Keratinocyte (primary cell): Measurements from ENCODE around the gene MINDY1. TPM values are rescaled to one million over a fixed set of nuclear protein-coding genes. Genes with fewer than 3 reads are reported as not detected.

Source experiments
- DNase-seq: peaks from one replicate; pipeline ENCODE4 v3.0.0-alpha.2; 2011; ENCODE audit warnings: low read depth, missing footprints, low spot score
- FAIRE-seq: peaks from 2 replicates; lab custom pipeline; 2011; peaks lifted over from hg19 to GRCh38; lab: Jason Lieb, UNC
- H2AFZ ChIP-seq: 2 replicates; pipeline ENCODE4 v1.6.0; 2012; ENCODE audit warnings: low read length, control low read depth, inconsistent platforms; ENCODE audit not compliant: control insufficient read depth
- H3K27ac ChIP-seq: 2 replicates; pipeline ENCODE4 v1.5.1; 2011; ENCODE audit warnings: low read length; ENCODE audit not compliant: control insufficient read depth, insufficient read depth
- H3K27me3 ChIP-seq: 3 replicates; pipeline ENCODE4 v1.6.0; 2011; ENCODE audit warnings: low read length; ENCODE audit not compliant: control insufficient read depth, insufficient read depth; ENCODE audit errors: extremely low read depth
- H3K36me3 ChIP-seq, 2 experiments: 2 replicates in 1 of 2; 3 replicates in 1 of 2; pipeline ENCODE4 v1.5.1; 2011; ENCODE audit warnings: low read length in 2 of 2, mild to moderate bottlenecking in 1 of 2; ENCODE audit not compliant: control insufficient read depth in 2 of 2, insufficient read depth in 2 of 2; ENCODE audit errors: extremely low read depth in 1 of 2
- H3K4me1 ChIP-seq: 3 replicates; pipeline ENCODE4 v1.5.1; 2011; ENCODE audit warnings: low read length; ENCODE audit not compliant: control insufficient read depth, insufficient read depth; ENCODE audit errors: extremely low read depth
- H3K4me2 ChIP-seq: 3 replicates; pipeline ENCODE4 v1.6.0; 2011; ENCODE audit warnings: low read depth, low read length; ENCODE audit not compliant: control insufficient read depth, insufficient read depth; ENCODE audit errors: extremely low read depth
- H3K4me3 ChIP-seq, 3 experiments: fragments of 200-600 bp in 1 of 3; sonication (generic) in 1 of 3; 2 replicates in 2 of 3; 3 replicates in 1 of 3; pipeline ENCODE4 v1.5.1; 2011 to 2016; ENCODE audit warnings: low read length in 3 of 3, mild to moderate bottlenecking in 3 of 3, control low read depth in 2 of 3, inconsistent platforms in 1 of 3, low read depth in 1 of 3, mixed read lengths in 1 of 3, mixed run types in 1 of 3, moderate library complexity in 1 of 3; ENCODE audit not compliant: control insufficient read depth in 2 of 3, insufficient read depth in 2 of 3; ENCODE audit errors: extremely low read depth in 1 of 3
- H3K79me2 ChIP-seq: 2 replicates; pipeline ENCODE4 v1.6.0; 2012; ENCODE audit warnings: low read length; ENCODE audit not compliant: control insufficient read depth, insufficient read depth
- H3K9ac ChIP-seq: 3 replicates; pipeline ENCODE4 v1.6.0; 2011; ENCODE audit warnings: low read length; ENCODE audit not compliant: control insufficient read depth, insufficient read depth; ENCODE audit errors: extremely low read depth
- H3K9me1 ChIP-seq: 3 replicates; pipeline ENCODE4 v1.6.0; 2011; ENCODE audit warnings: low read length; ENCODE audit not compliant: control insufficient read depth, insufficient read depth; ENCODE audit errors: extremely low read depth
- H3K9me3 ChIP-seq: 2 replicates; pipeline ENCODE4 v1.5.1; 2012; ENCODE audit warnings: low read depth, low read length; ENCODE audit not compliant: control insufficient read depth
- H4K20me1 ChIP-seq: 3 replicates; pipeline ENCODE4 v1.6.0; 2011; ENCODE audit warnings: low read length; ENCODE audit not compliant: control insufficient read depth, insufficient read depth; ENCODE audit errors: extremely low read depth
- EZH2 ChIP-seq: IDR thresholded peaks from one replicate; pipeline ENCODE4 v1.6.1; 2012; ENCODE audit warnings: inconsistent platforms, mild to moderate bottlenecking, low read length, moderate library complexity
- dilution Hi-C: fragments of 300-500 bp; cut with MboI; formaldehyde crosslinking; loops from one replicate; pipeline ENCODE4 v1.7.0; 2020; ENCODE audit warnings: low sequenced_read_pairs; ENCODE audit not compliant: extremely low pct_ligation_motif_present
- polyA plus RNA-seq, 5 experiments: library from polyadenylated mRNA; depleted of rRNA in 3 of 5; stranded (reverse) in 3 of 5; stranded (forward) in 1 of 5; unstranded in 1 of 5; fragments of >200 nt; gene quantifications; 1 replicate in 1 of 5; 2 replicates in 3 of 5; 3 replicates in 1 of 5; pipeline versions ENCODE4 v1.2.1 to v1.2.3, GENCODE V29; 2011 to 2012; ENCODE audit warnings: missing spikeins in 2 of 5, low read depth in 1 of 5, low replicate concordance in 1 of 5
- TF ChIP-seq, protein P1 (sequence below), 3 experiments: IDR thresholded peaks in 1 of 3; conservative IDR thresholded peaks in 1 of 3; optimal IDR thresholded peaks in 1 of 3; 2 replicates in 2 of 3; 3 replicates in 1 of 3; pipeline versions ENCODE3 to v1.5.1; 2011; ENCODE audit warnings: low read length in 3 of 3, mild to moderate bottlenecking in 3 of 3, moderate library complexity in 2 of 3, control low read depth in 1 of 3, inconsistent platforms in 1 of 3; ENCODE audit not compliant: insufficient read depth in 2 of 3; ENCODE audit errors: extremely low read depth in 1 of 3

MINDY1 gene
- polyA plus RNA-seq, 1 donor (not counting 4 experiments of a cell fraction or from before 2014, with no cell fraction given), result 11.2 TPM

DNA sequence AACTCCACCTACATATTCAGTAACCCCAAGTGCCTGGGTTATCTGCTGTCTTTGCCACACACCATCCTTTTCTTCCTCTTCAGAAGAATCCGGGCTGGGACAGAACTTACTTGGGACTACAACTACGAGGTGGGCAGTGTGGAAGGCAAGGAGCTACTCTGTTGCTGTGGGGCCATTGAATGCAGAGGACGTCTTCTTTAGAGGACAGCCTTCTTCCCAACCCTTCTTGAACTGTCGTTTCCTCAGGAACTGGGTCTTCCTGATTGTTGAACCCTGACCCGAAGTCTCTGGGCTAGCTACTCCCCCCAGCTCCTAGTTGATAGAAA, 42.6 kb downstream of the MINDY1 start:
- Histone ChIP-seq H3K4me3 (no peak overlapping the region), H3K9ac (no peak overlapping the region), H4K20me1 (peaks cover 2% of the 10 kb centered on the region), H3K4me2 (no peak overlapping the region), H3K9me3 (no peaks in the 10 kb centered on the region), H2AFZ (no peak overlapping the region), H3K4me1 (no peaks in the 10 kb centered on the region), H3K36me3 (peaks cover 48 to 61% of the 10 kb centered on the region in 2 experiments), H3K27ac (no peak overlapping the region), H3K9me1 (no peaks in the 10 kb centered on the region), H3K79me2 (peaks cover 10% of the 10 kb centered on the region), H3K27me3 (no peaks in the 10 kb centered on the region)
- dilution Hi-C loops, result no loop called here
- no peak for DNase-seq
- no peak for TF ChIP-seq EZH2
- TF ChIP-seq, protein P1, sequence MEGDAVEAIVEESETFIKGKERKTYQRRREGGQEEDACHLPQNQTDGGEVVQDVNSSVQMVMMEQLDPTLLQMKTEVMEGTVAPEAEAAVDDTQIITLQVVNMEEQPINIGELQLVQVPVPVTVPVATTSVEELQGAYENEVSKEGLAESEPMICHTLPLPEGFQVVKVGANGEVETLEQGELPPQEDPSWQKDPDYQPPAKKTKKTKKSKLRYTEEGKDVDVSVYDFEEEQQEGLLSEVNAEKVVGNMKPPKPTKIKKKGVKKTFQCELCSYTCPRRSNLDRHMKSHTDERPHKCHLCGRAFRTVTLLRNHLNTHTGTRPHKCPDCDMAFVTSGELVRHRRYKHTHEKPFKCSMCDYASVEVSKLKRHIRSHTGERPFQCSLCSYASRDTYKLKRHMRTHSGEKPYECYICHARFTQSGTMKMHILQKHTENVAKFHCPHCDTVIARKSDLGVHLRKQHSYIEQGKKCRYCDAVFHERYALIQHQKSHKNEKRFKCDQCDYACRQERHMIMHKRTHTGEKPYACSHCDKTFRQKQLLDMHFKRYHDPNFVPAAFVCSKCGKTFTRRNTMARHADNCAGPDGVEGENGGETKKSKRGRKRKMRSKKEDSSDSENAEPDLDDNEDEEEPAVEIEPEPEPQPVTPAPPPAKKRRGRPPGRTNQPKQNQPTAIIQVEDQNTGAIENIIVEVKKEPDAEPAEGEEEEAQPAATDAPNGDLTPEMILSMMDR (optimal IDR thresholded peaks at IDR 0.05 in 1 of 3, IDR thresholded peaks at IDR 0.05 in 1 of 3, conservative IDR thresholded peaks at IDR 0.05 in 1 of 3; ENCODE audit: extremely low read depth in 1 of 3, insufficient read depth in 2 of 3, low read length in 3 of 3), result no peak
- FAIRE-seq, result no peak

DNA sequence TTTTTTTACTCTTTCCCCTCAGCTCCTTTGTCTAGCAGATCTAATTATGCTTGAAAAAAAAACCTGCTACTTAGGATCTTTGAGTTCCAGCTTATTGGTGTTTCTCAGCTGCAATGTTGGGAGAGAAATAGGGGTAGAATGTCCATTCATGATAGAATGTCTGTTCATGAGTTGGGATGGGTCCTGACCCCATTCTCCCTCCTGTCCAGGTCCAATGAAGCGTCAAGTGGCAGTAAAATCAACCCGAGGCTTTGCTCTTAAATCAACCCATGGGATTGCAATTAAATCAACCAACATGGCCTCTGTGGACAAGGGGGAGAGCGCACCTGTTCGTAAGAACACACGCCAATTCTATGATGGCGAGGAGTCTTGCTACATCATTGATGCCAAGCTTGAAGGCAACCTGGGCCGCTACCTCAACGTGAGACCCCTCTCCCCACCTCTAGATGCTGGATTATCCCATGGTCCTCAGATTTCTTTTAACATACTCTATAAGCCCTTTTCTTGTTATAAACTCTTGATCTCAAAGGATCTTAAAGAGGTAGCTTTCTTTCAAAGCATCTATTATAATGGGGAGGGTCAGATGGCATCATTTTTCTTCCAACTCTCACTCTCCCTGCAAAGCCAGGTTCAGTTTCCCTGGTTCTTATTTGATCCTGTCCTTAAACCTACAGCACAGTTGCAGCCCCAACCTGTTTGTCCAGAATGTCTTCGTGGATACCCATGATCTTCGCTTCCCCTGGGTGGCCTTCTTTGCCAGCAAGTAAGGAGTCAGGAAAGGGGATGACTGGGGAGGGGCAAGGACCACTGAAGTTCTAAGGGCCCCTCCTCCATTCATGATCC, 43.2 kb downstream of the MINDY1 start:
- FAIRE-seq (no peak), DNase-seq (no peak)
- no peaks in the 10 kb centered on the region for H4K20me1 ChIP-seq
- H3K9ac ChIP-seq, result no peak overlapping the region
- TF ChIP-seq, protein P1 (optimal IDR thresholded peaks at IDR 0.05 in 1 of 3, IDR thresholded peaks at IDR 0.05 in 1 of 3, conservative IDR thresholded peaks at IDR 0.05 in 1 of 3; ENCODE audit: extremely low read depth in 1 of 3, insufficient read depth in 2 of 3, low read length in 3 of 3), result no peak
- no peak for TF ChIP-seq EZH2
- H3K36me3 ChIP-seq, result peaks cover 43 to 57% of the 10 kb centered on the region in 2 experiments
- H3K27ac ChIP-seq, result no peak overlapping the region
- H3K27me3 ChIP-seq, result no peaks in the 10 kb centered on the region
- no peaks in the 10 kb centered on the region for H3K4me1 ChIP-seq
- no peak overlapping the region for H3K4me3 ChIP-seq
- no peak overlapping the region for H2AFZ ChIP-seq
- H3K79me2 ChIP-seq, result peaks cover 4% of the 10 kb centered on the region
- H3K9me1 ChIP-seq, result no peaks in the 10 kb centered on the region
- no peak overlapping the region for H3K4me2 ChIP-seq
- dilution Hi-C loops, result no loop called here
- H3K9me3 ChIP-seq, result no peaks in the 10 kb centered on the region
